Right cardiac atrium (tissue), 5 donors: ENCODE measurements around the gene MYOC. TPM values are rescaled to one million over a fixed set of nuclear protein-coding genes. Genes with fewer than 3 reads are reported as not detected.
"Not testable (repeated sequence)": the region's sequence is repeated elsewhere in the genome, so short reads cannot be mapped to it uniquely, and the experiment has no call there.

Source experiments
- ATAC-seq, 2 donors: fragments of 200-7000 bp; cut with Tn5 transposase; one replicate each; pipeline versions ENCODE4 v1.8.0 to v1.9.1; 2020; ENCODE audit warnings: moderate library complexity in 2 of 2, mild to moderate bottlenecking in 1 of 2
- DNase-seq, 3 donors: peaks; one replicate each; pipeline ENCODE4 v3.0.0-alpha.2; 2020
- H3K27ac ChIP-seq: one replicate; pipeline ENCODE4 v1.5.1; 2013; ENCODE audit warnings: mild to moderate bottlenecking, low read length, control low read depth, moderate library complexity
- H3K27me3 ChIP-seq: one replicate; pipeline ENCODE4 v1.6.1; 2013; ENCODE audit not compliant: control insufficient read depth, insufficient read depth
- H3K4me1 ChIP-seq: one replicate; pipeline ENCODE4 v1.6.1; 2013; ENCODE audit warnings: low read length; ENCODE audit not compliant: control insufficient read depth, insufficient read depth
- H3K4me3 ChIP-seq: one replicate; pipeline ENCODE4 v1.5.1; 2013; ENCODE audit warnings: low read length, control low read depth
- H3K9me3 ChIP-seq: one replicate; pipeline ENCODE4 v1.6.1; 2013; ENCODE audit warnings: low read length; ENCODE audit not compliant: control insufficient read depth
- WGBS: extraction: QIAGEN DNeasy Blood & Tissue Kit; methylation state at CpG from one replicate; pipeline ENCODE4 v1.1.7; 2013; 5-methylcytosine and 5-hydroxymethylcytosine counted together
- intact Hi-C, 4 donors: fragments of 100-400 bp; cut with DNase I; formaldehyde crosslinking; loops; one replicate each; pipeline versions ENCODE4 v1.11.0 to v1.14.0; 2022 to 2023
- polyA plus RNA-seq: library from polyadenylated mRNA; stranded (reverse); fragments of 200-250 nt; gene quantifications from one replicate; pipeline ENCODE4 v1.2.3, GENCODE V29; 2013
- total RNA-seq, 4 donors: library from RNA; stranded (reverse); fragmentation: NEBNext Ultra II Directional; extraction: Animal tissue kit (Norgen Biotek cat#: 25700); gene quantifications; one replicate each; pipeline ENCODE4 v1.2.1, GENCODE V29; 2021
- donor health status: healthy with polysubstance abuse.
- donor health status: DM: no; HTN: yes; CAD: no.
- donor health status: DM: no; HTN: no; CAD: no.
- donor health status: DM: no; HTN: yes; CAD: no; lungs with severe emphysema.
- donor health status: DM: yes; HTN: yes; CAD: no.

MYOC gene
- total and polyA plus RNA-seq, 5 donors = 3.3 to 8.3 (median 4.3) TPM

GRCh38 chr1:171666114-171666769 lies 13.8 kb upstream of the MYOC start:
- H3K27ac ChIP-seq = no peak overlapping the region
- H3K4me3 ChIP-seq = no peak overlapping the region
- no peaks in the 10 kb centered on the region for H3K9me3 ChIP-seq
- no peaks in the 10 kb centered on the region for H3K27me3 ChIP-seq
- ATAC-seq (peak; percentile 59 to 69), DNase-seq (no peak)
- peaks cover 2% of the 10 kb centered on the region for H3K4me1 ChIP-seq
- 68% methylated on average over 4 of the region's 4 CpGs for WGBS
- intact Hi-C loops = no loop called here

- no peak for DNase-seq
- peaks cover 2% of the 10 kb centered on the region for H3K4me1 ChIP-seq
- H3K4me3 ChIP-seq = no peak overlapping the region
- no peak for ATAC-seq
- H3K27ac ChIP-seq = no peak overlapping the region
- intact Hi-C loops = no loop called here
- no peaks in the 10 kb centered on the region for H3K27me3 ChIP-seq
- H3K9me3 ChIP-seq = no peaks in the 10 kb centered on the region
These were observed 12.5 kb upstream of the MYOC start for GRCh38 chr1:171664976-171665375.

GRCh38 chr1:171663854-171664575 lies 11.5 kb upstream of the MYOC start:
- no peak for ATAC-seq
- Histone ChIP-seq H3K4me1 (peaks cover 2% of the 10 kb centered on the region), H3K27me3 (no peaks in the 10 kb centered on the region), H3K4me3 (no peak overlapping the region), H3K27ac (peak overlapping the region; percentile 31), H3K9me3 (no peaks in the 10 kb centered on the region)
- no peak for DNase-seq
- intact Hi-C loops = no loop called here
- WGBS = 48% methylated on average over 4 of the region's 4 CpGs

- ATAC-seq (peak; percentile 29 to 64), DNase-seq (no peak)
- Histone ChIP-seq H3K27me3 (no peaks in the 10 kb centered on the region), H3K4me1 (peaks cover 2% of the 10 kb centered on the region), H3K9me3 (no peaks in the 10 kb centered on the region), H3K4me3 (no peak overlapping the region), H3K27ac (peak overlapping the region; percentile 59)
- intact Hi-C loops = no loop called here
- 50% methylated on average over 7 of the region's 7 CpGs for WGBS
These were observed 10.8 kb upstream of the MYOC start for GRCh38 chr1:171663036-171663853.

GRCh38 chr1:171661076-171661650 lies 8.7 kb upstream of the MYOC start:
- Histone ChIP-seq H3K4me3 (no peak overlapping the region), H3K4me1 (peaks cover 2% of the 10 kb centered on the region), H3K27me3 (no peaks in the 10 kb centered on the region), H3K9me3 (no peaks in the 10 kb centered on the region), H3K27ac (no peak overlapping the region)
- intact Hi-C loops = no loop called here
- 95% methylated on average over 5 of the region's 5 CpGs for WGBS
- DNase-seq (no peak), ATAC-seq (no peak)

- not testable (repeated sequence) for H3K27me3 ChIP-seq, H3K4me1 ChIP-seq, H3K9me3 ChIP-seq, H3K4me3 ChIP-seq, DNase-seq, H3K27ac ChIP-seq, ATAC-seq
- intact Hi-C loops = loop anchor here in 1 of 4 donors (10.0 kb wide), 1 partner anchor 329 kb away; no protein-coding TSS in a partner anchor
- 97% methylated on average over 9 of the region's 9 CpGs for WGBS
These were observed 3.7 kb upstream of the MYOC start for GRCh38 chr1:171656206-171656605.

- WGBS = 42% methylated on average over 6 of the region's 6 CpGs
- no peak for ATAC-seq
- Histone ChIP-seq H3K9me3 (no peaks in the 10 kb centered on the region), H3K27me3 (no peaks in the 10 kb centered on the region), H3K4me3 (no peak overlapping the region), H3K27ac (no peak overlapping the region), H3K4me1 (peaks cover 3% of the 10 kb centered on the region)
- intact Hi-C loops = loop anchor here in 1 of 4 donors (10.0 kb wide), 1 partner anchor 329 kb away; no protein-coding TSS in a partner anchor
- no peak for DNase-seq
These were observed 3.2 kb upstream of the MYOC start for GRCh38 chr1:171655746-171656116.

- H3K4me1 ChIP-seq = peaks cover 3% of the 10 kb centered on the region
- H3K27ac ChIP-seq = peak overlapping the region; percentile 44
- DNase-seq (peak; percentile 87 to 95 (median 95)), ATAC-seq (peak; percentile 88 to 93)
- intact Hi-C loops = loop anchor here in 1 of 4 donors (10.0 kb wide), 1 partner anchor 330 kb away; no protein-coding TSS in a partner anchor
- no peaks in the 10 kb centered on the region for H3K9me3 ChIP-seq
- H3K27me3 ChIP-seq = no peaks in the 10 kb centered on the region
- H3K4me3 ChIP-seq = no peak overlapping the region
- 18% methylated on average over 24 of the region's 24 CpGs for WGBS
These were observed 2.7 kb upstream of the MYOC start for GRCh38 chr1:171654942-171655745.

GRCh38 chr1:171654201-171654941 lies 1.9 kb upstream of the MYOC start:
- intact Hi-C loops = loop anchor here in 1 of 4 donors (10.0 kb wide), 1 partner anchor 330 kb away; no protein-coding TSS in a partner anchor
- no peak for DNase-seq

More at GRCh38 chr1:171654201-171654941, 1.9 kb upstream of the MYOC start:
- no peaks in the 10 kb centered on the region for H3K9me3 ChIP-seq
- H3K27ac ChIP-seq = peak overlapping the region; percentile 44
- H3K27me3 ChIP-seq = no peaks in the 10 kb centered on the region
- no peak overlapping the region for H3K4me3 ChIP-seq
- peaks cover 3% of the 10 kb centered on the region for H3K4me1 ChIP-seq
- peak; percentile 55 to 59 for ATAC-seq
- 12% methylated on average over 8 of the region's 8 CpGs for WGBS
